ENCODE measurements around the gene SHCBP1L.

The SHCBP1L gene

DNA sequence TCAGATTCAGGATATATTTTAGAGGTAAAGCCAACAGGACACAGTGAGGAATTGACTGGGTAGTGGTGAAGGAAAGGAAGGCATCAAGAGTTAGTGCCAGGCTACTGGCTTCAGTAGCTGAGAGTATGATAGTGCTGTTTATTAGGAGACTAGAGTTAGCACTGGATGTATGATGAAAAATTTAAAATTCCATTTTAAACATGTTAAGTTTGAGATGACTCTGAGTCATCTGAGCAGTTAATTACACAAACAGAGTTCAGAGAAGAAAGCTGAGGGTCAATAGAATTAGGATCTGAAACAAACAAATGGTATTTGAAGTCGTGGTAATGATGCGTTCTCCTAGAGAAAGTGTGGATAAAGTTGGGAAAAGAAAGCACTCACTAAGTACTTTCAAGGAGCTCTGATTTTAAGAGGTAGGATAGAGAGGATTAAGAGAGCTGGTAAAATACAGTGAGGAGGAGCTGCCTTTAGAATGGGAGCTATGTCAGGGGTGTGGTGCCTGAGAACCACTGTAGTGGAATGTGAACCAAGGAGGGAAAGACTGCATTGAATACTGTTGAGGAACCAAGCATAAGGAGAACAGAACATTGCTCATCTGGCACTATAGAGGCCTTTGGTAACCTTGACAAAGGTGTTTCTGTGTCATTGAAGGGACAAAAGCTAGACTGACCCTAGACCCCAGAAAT is 21.7 kb upstream of the SHCBP1L start:
- H3K27ac ChIP-seq (ENCODE audit: low read length): no peak overlapping the region
- no peaks in the 10 kb centered on the region for H4K20me1 ChIP-seq (ENCODE audit: insufficient read depth, low read length)
- H3K79me2 ChIP-seq (ENCODE audit: insufficient read depth, low read length): no peaks in the 10 kb centered on the region
- no peaks in the 10 kb centered on the region for H3K9me3 ChIP-seq (ENCODE audit: insufficient read depth, low read length, severe bottlenecking)
- DNase-seq: no peak
- H3K9ac ChIP-seq (ENCODE audit: low read depth, low read length): no peak overlapping the region
- no peak overlapping the region for H2AFZ ChIP-seq (ENCODE audit: low read depth, low read length)
- H3K4me3 ChIP-seq (ENCODE audit: low read depth in 1 of 2, low read length in 2 of 2): no peak overlapping the region
- no peak overlapping the region for H3K4me2 ChIP-seq (ENCODE audit: insufficient read depth, low read length)
- H3K27me3 ChIP-seq (ENCODE audit: insufficient read depth, low read length, poor library complexity): peaks cover 15% of the 10 kb centered on the region
- no peak for ATAC-seq (ENCODE audit: insufficient read depth, low read depth)
- no peaks in the 10 kb centered on the region for H3K36me3 ChIP-seq (ENCODE audit: insufficient read depth, low read length)
- TF ChIP-seq, protein P1, sequence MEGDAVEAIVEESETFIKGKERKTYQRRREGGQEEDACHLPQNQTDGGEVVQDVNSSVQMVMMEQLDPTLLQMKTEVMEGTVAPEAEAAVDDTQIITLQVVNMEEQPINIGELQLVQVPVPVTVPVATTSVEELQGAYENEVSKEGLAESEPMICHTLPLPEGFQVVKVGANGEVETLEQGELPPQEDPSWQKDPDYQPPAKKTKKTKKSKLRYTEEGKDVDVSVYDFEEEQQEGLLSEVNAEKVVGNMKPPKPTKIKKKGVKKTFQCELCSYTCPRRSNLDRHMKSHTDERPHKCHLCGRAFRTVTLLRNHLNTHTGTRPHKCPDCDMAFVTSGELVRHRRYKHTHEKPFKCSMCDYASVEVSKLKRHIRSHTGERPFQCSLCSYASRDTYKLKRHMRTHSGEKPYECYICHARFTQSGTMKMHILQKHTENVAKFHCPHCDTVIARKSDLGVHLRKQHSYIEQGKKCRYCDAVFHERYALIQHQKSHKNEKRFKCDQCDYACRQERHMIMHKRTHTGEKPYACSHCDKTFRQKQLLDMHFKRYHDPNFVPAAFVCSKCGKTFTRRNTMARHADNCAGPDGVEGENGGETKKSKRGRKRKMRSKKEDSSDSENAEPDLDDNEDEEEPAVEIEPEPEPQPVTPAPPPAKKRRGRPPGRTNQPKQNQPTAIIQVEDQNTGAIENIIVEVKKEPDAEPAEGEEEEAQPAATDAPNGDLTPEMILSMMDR (IDR thresholded peaks at IDR 0.05; ENCODE audit: borderline replicate concordance, extremely low read depth, low read length, poor library complexity, severe bottlenecking): no peak
- TF ChIP-seq EZH2 (IDR thresholded peaks at IDR 0.05; ENCODE audit: borderline replicate concordance, low read depth, low read length, severe bottlenecking): no peak
- H3K4me1 ChIP-seq (ENCODE audit: insufficient read depth, low read length): no peaks in the 10 kb centered on the region

DNA sequence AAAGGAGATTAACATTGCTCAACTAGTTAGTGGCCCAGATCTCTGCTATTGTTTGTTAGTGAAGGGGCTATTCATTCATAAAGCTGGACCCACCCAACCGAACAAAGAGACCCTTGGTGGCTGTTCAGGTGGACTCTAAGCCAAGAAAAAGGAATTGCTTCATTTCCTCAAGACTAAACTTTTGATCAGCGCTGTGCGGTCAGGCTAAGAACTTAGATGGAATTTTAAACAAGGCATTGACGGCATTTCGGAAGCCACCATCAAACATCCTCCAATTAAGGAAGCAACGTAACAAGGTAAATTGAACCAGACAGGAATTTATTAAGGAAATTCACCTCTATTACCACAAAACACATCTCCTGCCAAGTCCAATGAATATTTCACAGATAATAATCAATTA is 19.9 kb upstream of the SHCBP1L start:
- Histone ChIP-seq H2AFZ (ENCODE audit: low read depth, low read length) (no peak overlapping the region), H3K4me2 (ENCODE audit: insufficient read depth, low read length) (no peak overlapping the region)

DNA sequence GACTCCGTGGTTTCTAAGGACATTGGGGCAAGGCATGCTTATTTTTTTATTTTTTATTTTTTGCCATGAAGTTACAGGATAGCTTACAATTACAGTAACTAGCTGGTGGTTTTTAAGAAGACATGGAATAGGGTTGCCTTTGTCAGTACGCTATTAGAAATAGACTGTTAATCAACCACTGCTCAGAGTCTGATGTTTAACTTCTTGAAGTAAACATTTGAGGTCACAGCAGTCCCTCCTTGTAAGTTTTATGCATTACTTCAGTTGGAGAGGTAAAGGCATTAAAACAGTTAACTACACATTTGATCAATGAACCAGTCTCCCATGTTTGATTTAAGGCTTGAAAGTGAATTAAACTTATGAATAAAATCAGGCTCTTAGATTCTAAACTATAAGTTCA is 19.3 kb upstream of the SHCBP1L start:
- H3K4me1 ChIP-seq (ENCODE audit: insufficient read depth, low read length): no peaks in the 10 kb centered on the region
- no peaks in the 10 kb centered on the region for H3K79me2 ChIP-seq (ENCODE audit: insufficient read depth, low read length)
- no peak overlapping the region for H2AFZ ChIP-seq (ENCODE audit: low read depth, low read length)
- no peak for ATAC-seq (ENCODE audit: insufficient read depth, low read depth)
- H3K27ac ChIP-seq (ENCODE audit: low read length): no peak overlapping the region
- H3K27me3 ChIP-seq (ENCODE audit: insufficient read depth, low read length, poor library complexity): peaks cover 21% of the 10 kb centered on the region
- no peak overlapping the region for H3K4me2 ChIP-seq (ENCODE audit: insufficient read depth, low read length)
- no peaks in the 10 kb centered on the region for H3K36me3 ChIP-seq (ENCODE audit: insufficient read depth, low read length)
- H3K9me3 ChIP-seq (ENCODE audit: insufficient read depth, low read length, severe bottlenecking): no peaks in the 10 kb centered on the region
- H4K20me1 ChIP-seq (ENCODE audit: insufficient read depth, low read length): no peaks in the 10 kb centered on the region
- H3K4me3 ChIP-seq (ENCODE audit: low read depth in 1 of 2, low read length in 2 of 2): no peak overlapping the region
- H3K9ac ChIP-seq (ENCODE audit: low read depth, low read length): no peak overlapping the region
- TF ChIP-seq, protein P1 (IDR thresholded peaks at IDR 0.05; ENCODE audit: borderline replicate concordance, extremely low read depth, low read length, poor library complexity, severe bottlenecking): no peak
- DNase-seq: no peak

More for the DNA sequence above, 19.9 kb upstream of the SHCBP1L start:
- TF ChIP-seq EZH2 (IDR thresholded peaks at IDR 0.05; ENCODE audit: borderline replicate concordance, low read depth, low read length, severe bottlenecking): no peak
- TF ChIP-seq, protein P1 (IDR thresholded peaks at IDR 0.05; ENCODE audit: borderline replicate concordance, extremely low read depth, low read length, poor library complexity, severe bottlenecking): no peak
- Histone ChIP-seq H4K20me1 (ENCODE audit: insufficient read depth, low read length) (no peaks in the 10 kb centered on the region), H3K4me1 (ENCODE audit: insufficient read depth, low read length) (no peaks in the 10 kb centered on the region), H3K9me3 (ENCODE audit: insufficient read depth, low read length, severe bottlenecking) (no peaks in the 10 kb centered on the region), H3K9ac (ENCODE audit: low read depth, low read length) (no peak overlapping the region), H3K4me3 (ENCODE audit: low read depth in 1 of 2, low read length in 2 of 2) (no peak overlapping the region), H3K27me3 (ENCODE audit: insufficient read depth, low read length, poor library complexity) (peaks cover 21% of the 10 kb centered on the region), H3K79me2 (ENCODE audit: insufficient read depth, low read length) (no peaks in the 10 kb centered on the region), H3K27ac (ENCODE audit: low read length) (no peak overlapping the region), H3K36me3 (ENCODE audit: insufficient read depth, low read length) (no peaks in the 10 kb centered on the region)
- no peak for DNase-seq
- no peak for ATAC-seq (ENCODE audit: insufficient read depth, low read depth)
